ENCODE results near the gene SMC5.

The SMC5 gene

GRCh38 chr9:70382046-70382708 lies 123.4 kb downstream of the SMC5 start:
- TF ChIP-seq TAF1 (IDR thresholded peaks at IDR 0.05; ENCODE audit: borderline replicate concordance, low read depth, low read length) = no peak
- TF ChIP-seq POLR2AphosphoS5 (IDR thresholded peaks at IDR 0.05; ENCODE audit: low read depth, low read length) = no peak
- TF ChIP-seq POLR2A (IDR thresholded peaks at IDR 0.05; ENCODE audit: low read depth, low read length) = no peak
- no peak for FAIRE-seq

GRCh38 chr9:70382709-70383605 lies 124.2 kb downstream of the SMC5 start:
- TF ChIP-seq TAF1 (IDR thresholded peaks at IDR 0.05; ENCODE audit: borderline replicate concordance, low read depth, low read length) = no peak
- no peak for TF ChIP-seq POLR2AphosphoS5 (IDR thresholded peaks at IDR 0.05; ENCODE audit: low read depth, low read length)
- no peak for TF ChIP-seq POLR2A (IDR thresholded peaks at IDR 0.05; ENCODE audit: low read depth, low read length)
- FAIRE-seq (no peak), DNase-seq (ENCODE audit: insufficient read length) (no peak)

More at GRCh38 chr9:70382046-70382708, 123.4 kb downstream of the SMC5 start:
- no peak for DNase-seq (ENCODE audit: insufficient read length)

- no peak for FAIRE-seq
- no peak for DNase-seq (ENCODE audit: insufficient read length)
- no peak for TF ChIP-seq POLR2AphosphoS5 (IDR thresholded peaks at IDR 0.05; ENCODE audit: low read depth, low read length)
- TF ChIP-seq TAF1 (IDR thresholded peaks at IDR 0.05; ENCODE audit: borderline replicate concordance, low read depth, low read length) = no peak
- TF ChIP-seq POLR2A (IDR thresholded peaks at IDR 0.05; ENCODE audit: low read depth, low read length) = no peak
Measured at GRCh38 chr9:70385426-70385825, 126.6 kb downstream of the SMC5 start.

- FAIRE-seq = no peak
- TF ChIP-seq TAF1 (IDR thresholded peaks at IDR 0.05; ENCODE audit: borderline replicate concordance, low read depth, low read length) (no peak), POLR2AphosphoS5 (IDR thresholded peaks at IDR 0.05; ENCODE audit: low read depth, low read length) (no peak), POLR2A (IDR thresholded peaks at IDR 0.05; ENCODE audit: low read depth, low read length) (no peak)
- DNase-seq (ENCODE audit: insufficient read length) = no peak
Measured at GRCh38 chr9:70387663-70388062, 128.9 kb downstream of the SMC5 start.

- DNase-seq (ENCODE audit: insufficient read length) (no peak), FAIRE-seq (no peak)
- TF ChIP-seq POLR2AphosphoS5 (IDR thresholded peaks at IDR 0.05; ENCODE audit: low read depth, low read length) (no peak), POLR2A (IDR thresholded peaks at IDR 0.05; ENCODE audit: low read depth, low read length) (no peak), TAF1 (IDR thresholded peaks at IDR 0.05; ENCODE audit: borderline replicate concordance, low read depth, low read length) (no peak)
Measured at GRCh38 chr9:70389188-70389587, 130.4 kb downstream of the SMC5 start.

GRCh38 chr9:70389621-70390266 lies 131.0 kb downstream of the SMC5 start:
- no peak for FAIRE-seq
- DNase-seq (ENCODE audit: insufficient read length) = no peak
- TF ChIP-seq TAF1 (IDR thresholded peaks at IDR 0.05; ENCODE audit: borderline replicate concordance, low read depth, low read length) (no peak), POLR2AphosphoS5 (IDR thresholded peaks at IDR 0.05; ENCODE audit: low read depth, low read length) (no peak), POLR2A (IDR thresholded peaks at IDR 0.05; ENCODE audit: low read depth, low read length) (no peak)

GRCh38 chr9:70390933-70391341 lies 132.2 kb downstream of the SMC5 start:
- TF ChIP-seq POLR2A (IDR thresholded peaks at IDR 0.05; ENCODE audit: low read depth, low read length) (no peak), POLR2AphosphoS5 (IDR thresholded peaks at IDR 0.05; ENCODE audit: low read depth, low read length) (no peak), TAF1 (IDR thresholded peaks at IDR 0.05; ENCODE audit: borderline replicate concordance, low read depth, low read length) (no peak)
- no peak for FAIRE-seq
- DNase-seq (ENCODE audit: insufficient read length) = no peak

- FAIRE-seq = no peak
- no peak for DNase-seq (ENCODE audit: insufficient read length)
- TF ChIP-seq POLR2A (IDR thresholded peaks at IDR 0.05; ENCODE audit: low read depth, low read length) (no peak), TAF1 (IDR thresholded peaks at IDR 0.05; ENCODE audit: borderline replicate concordance, low read depth, low read length) (no peak), POLR2AphosphoS5 (IDR thresholded peaks at IDR 0.05; ENCODE audit: low read depth, low read length) (no peak)
Measured at GRCh38 chr9:70392189-70392588, 133.4 kb downstream of the SMC5 start.

- no peak for FAIRE-seq
- TF ChIP-seq TAF1 (IDR thresholded peaks at IDR 0.05; ENCODE audit: borderline replicate concordance, low read depth, low read length) (no peak), POLR2AphosphoS5 (IDR thresholded peaks at IDR 0.05; ENCODE audit: low read depth, low read length) (no peak), POLR2A (IDR thresholded peaks at IDR 0.05; ENCODE audit: low read depth, low read length) (no peak)
- DNase-seq (ENCODE audit: insufficient read length) = no peak
Measured at GRCh38 chr9:70392850-70393249, 134.1 kb downstream of the SMC5 start.

GRCh38 chr9:70395652-70396051 lies 136.9 kb downstream of the SMC5 start:
- TF ChIP-seq POLR2AphosphoS5 (IDR thresholded peaks at IDR 0.05; ENCODE audit: low read depth, low read length) (no peak), TAF1 (IDR thresholded peaks at IDR 0.05; ENCODE audit: borderline replicate concordance, low read depth, low read length) (no peak), POLR2A (IDR thresholded peaks at IDR 0.05; ENCODE audit: low read depth, low read length) (no peak)
- DNase-seq (ENCODE audit: insufficient read length) (no peak), FAIRE-seq (no peak)

GRCh38 chr9:70398145-70398556 lies 139.4 kb downstream of the SMC5 start:
- FAIRE-seq = peak; percentile 82
- TF ChIP-seq POLR2A (IDR thresholded peaks at IDR 0.05; ENCODE audit: low read depth, low read length) (no peak), POLR2AphosphoS5 (IDR thresholded peaks at IDR 0.05; ENCODE audit: low read depth, low read length) (no peak), TAF1 (IDR thresholded peaks at IDR 0.05; ENCODE audit: borderline replicate concordance, low read depth, low read length) (no peak)
- no peak for DNase-seq (ENCODE audit: insufficient read length)

All from GM12892 (cell line).